Measurements from ENCODE around the gene TBC1D19.
"Not testable (repeated sequence)": the region's sequence is repeated elsewhere in the genome, so short reads cannot be mapped to it uniquely, and the experiment has no call there.

Gene TBC1D19

DNA sequence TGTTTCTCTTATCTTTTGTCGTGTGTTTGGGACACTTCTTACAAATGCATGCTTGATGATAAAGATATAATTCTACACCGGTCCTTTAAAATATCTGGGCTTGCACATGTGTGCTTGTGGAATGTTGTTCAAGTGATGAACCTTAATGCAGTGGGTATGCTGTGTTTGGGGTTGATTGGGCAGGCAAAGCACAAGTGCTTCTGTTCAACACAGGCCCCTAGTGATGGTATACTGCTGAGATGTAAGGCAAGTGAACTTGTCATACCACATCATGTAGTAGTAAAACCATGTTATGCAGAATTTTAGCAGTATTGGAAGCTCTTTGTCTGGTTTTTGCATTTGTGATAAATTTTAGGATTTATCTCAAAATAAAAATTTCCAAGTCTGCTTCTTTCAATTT is 23.9 kb downstream of the TBC1D19 start:
- no peak for DNase-seq

DNA sequence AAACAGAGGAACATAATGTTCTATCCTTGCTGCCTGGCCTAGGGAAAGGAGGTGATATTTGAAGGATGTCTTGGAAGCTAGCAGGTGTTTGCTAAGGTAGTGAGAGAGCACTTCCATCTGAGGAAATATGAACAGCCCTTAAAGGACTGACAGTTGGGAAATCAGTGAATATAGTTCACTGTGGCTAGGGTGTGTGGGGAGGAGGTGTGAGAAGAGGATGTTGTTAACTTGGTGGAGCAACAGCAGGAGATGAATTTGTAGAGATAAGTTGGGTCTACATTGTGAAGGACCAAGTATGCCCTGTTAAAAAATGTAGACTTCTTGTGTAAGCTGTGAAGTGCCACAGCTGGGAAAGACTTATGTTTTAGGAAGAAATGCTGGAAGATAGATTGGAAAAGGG is 25.5 kb downstream of the TBC1D19 start:
- DNase-seq = no peak

DNA sequence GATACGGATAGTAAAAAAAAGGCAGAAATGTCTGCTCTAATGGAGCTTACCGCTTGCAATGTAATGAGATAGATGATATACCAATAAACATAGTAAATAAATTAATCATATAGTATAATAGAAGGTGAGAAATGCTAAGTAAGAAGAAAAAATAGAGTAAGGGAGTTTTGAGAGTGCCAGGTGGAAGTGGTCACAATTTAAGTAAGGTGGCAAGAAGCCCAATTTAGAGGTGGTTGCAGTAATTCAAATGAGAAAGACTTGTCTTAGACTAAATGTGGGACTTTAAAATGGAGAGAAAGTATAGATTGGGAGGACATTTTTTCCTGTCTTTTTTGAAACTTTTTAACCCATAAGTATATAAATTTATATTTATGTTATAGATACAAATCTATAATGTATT is 26.0 kb downstream of the TBC1D19 start:
- no peak for DNase-seq

DNA sequence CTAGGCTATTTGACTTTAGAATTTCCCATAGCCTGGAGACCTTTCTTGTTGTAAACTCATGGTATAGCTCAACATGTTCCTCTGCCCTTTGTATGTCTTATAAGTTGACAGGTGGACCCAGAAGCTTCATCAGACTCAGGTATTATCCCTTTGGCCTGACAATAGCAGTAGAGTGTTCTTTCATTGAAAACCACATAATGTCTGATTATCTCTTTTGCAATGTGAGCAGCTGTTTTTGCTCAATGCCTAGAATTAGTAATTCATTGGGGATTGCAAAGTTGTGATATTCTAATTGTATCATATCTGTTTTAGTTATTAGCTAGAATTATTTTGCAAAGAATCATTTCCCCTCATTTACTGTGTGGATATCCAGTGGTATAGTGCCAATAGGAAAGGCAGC is 27.5 kb downstream of the TBC1D19 start:
- DNase-seq = no peak

DNA sequence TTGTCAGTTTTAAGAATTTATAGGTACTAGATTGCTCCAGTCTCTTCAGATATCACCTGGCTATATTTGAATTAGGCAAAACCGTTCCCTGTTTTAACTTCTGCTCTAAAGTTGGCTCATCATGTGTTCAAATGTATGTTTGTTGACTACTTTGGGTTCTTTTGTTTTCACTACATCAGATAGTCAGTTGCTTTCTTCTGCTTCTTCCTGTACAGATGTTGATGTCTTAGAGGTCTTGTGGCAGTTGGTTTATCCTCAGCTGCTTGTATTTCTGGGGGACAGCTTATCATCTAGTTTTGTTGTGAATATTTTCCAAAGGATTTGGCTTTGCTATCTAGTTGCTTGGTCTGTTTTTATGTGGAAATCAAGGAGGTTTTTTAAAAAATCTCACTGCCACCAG is 28.0 kb downstream of the TBC1D19 start:
- DNase-seq = no peak

DNA sequence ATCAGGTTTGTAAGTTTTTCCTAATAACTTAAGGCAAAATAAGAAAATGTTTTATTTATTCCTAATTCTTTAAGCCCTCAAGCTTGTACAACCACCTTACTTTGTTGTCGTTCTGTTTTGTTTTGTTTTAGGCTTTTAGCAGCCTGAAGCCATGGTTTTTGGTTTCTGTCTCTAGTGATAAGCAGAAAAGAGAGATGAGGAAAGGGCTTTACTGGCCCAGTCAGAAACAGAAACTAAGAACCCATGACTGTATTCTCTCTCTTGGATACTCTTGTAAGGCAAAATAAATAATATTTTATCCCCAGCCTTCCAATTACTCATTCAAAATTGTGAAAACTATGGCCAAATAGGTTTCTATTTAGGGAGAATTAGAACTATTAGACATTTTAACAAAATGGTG is 29.4 kb downstream of the TBC1D19 start:
- no peak for DNase-seq

DNA sequence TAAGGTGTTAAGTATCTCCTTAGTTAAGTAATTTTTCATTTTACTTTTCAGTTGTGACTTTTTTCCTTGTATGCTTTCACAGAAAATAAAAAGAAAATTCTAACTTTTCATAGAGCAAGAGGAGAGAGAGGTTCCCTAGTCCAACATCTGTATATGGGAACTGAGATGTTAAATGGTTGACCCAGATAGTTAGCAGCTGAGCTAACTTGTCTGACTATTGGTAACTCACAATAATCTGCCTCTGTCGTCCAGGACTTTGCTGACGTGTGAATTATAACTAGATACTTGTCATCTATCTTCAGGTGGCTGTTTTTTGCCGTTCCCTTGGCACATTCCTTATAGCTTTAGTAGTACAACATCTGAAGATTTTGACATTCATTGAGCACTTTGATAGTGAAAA is 29.9 kb downstream of the TBC1D19 start:
- no peak for DNase-seq

DNA sequence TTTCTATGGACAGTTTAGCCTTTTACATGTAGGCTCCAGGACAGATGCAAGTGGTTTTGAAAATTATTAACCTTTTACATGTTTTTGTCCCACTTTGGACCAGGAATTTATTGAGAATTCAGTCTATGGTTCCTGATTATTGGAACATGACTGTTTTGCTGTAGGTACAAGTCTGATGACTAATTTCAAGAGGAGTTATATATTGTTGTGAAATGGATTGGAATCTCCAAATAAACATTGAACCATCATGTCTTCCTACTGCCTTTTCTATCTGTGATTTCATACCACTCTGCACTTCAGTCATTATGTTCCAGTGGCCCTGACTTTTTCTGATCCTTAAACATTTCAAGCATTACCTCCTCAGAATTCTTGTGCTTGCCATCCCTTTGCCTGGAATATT is 35.9 kb downstream of the TBC1D19 start:
- DNase-seq = no peak

DNA sequence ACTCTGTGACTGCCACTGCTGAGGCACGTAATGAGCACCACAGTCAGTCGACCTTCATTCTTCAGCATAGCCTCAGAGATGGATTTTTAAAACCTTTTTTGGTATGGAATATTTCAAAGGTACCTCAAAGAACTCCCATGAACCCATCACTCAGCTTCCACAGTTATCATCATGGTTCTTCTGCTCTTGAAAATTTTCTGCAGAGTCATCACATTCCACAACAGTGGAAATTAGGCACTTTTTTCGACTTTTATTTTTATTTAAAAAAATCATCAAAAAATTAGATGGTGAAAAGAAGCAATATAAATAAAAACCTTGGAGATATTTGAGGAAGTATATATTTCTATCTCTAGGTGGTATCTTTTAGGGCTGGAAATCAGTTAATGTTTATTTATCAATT is 37.5 kb downstream of the TBC1D19 start:
- DNase-seq = no peak

DNA sequence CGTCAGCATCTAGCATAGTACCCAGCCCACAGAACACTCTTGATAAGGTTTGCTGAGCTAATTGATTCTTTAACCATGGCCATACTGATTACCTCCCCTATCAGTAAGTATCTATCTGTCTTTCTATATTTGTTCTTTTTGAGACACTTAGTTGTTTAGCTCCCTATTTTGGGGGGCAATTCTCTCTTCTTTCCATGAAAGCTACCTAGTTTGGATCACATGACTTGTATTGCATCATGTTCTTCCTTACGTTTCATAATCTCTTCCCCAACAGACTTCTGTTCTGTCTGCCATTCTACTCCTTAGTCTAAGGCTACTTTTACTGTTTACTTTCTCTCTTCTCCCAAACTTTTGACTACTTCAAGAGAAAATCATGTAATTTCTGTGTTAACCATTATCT is 39.0 kb downstream of the TBC1D19 start:
- no peak for DNase-seq

DNA sequence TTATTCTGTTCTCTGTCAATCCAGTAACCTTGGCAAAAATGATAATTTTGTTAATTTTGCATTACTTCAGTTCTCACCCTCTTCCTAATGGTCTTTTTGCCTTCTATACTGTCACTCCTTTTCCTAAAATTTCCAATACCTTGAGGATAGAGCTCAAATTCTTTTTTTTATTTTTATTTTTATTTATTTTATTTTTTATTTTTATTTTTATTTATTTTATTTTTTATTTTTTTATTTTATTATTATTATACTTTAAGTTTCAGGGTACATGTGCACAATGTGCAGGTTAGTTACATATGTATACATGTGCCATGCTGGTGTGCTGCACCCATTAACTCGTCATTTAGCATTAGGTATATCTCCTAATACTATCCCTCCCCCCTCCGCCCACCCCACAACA is 42.8 kb downstream of the TBC1D19 start:
- DNase-seq = not testable (repeated sequence)

DNA sequence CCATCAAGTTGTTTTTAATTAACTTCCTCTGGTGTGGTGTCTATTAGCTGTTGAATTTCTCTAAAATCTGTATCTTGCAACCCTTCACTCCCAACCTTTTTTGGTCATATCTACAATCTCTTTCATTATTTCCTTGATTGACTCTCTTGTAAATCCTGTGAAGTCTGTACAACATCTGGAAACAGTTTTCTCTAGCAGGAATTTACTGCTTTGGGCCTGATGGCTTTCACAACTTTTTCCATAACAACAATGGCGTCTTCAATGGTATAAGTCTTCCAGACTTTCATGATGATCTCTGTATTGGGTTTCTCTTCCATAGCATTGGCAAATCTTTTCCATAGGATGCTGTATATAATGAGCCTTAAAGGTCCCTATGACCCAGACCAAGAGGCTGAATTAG is 49.0 kb downstream of the TBC1D19 start:
- no peak for DNase-seq

DNA sequence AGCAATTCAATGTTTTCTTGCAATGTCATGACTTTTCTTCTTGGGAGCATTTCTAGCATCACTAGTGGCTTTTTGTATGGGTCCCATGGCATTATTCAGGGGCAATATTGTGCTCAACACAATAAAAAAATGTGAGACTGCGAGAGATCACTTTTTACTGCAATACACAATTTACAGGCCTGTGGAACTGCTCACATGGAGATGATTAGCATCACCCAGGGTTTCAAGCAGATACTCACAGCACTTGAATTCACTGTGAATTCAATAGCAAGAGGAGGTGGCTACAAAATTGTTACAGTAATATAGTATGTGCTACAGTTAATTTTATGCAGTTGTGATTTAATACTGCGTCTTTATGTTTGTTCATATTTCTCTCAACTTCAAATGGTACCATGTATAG is 50.4 kb downstream of the TBC1D19 start:
- no peak for DNase-seq

DNA sequence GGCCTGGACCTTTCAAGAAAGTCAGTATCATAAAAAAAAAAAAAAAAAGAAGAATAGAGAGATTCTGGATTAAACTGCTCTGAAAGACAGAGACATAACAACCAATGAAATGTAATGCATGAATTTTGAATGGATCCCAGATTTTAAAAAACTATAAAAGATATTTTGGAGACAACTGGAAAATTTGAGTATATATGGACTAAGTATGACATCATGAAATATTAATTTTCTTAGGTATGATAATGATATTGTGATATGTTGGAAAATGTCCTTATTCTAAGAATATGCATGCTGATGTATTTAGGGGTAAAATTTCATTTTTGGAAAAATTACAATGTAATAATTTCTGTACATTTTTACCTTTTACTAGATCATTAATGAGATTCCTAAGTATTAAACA is 52.6 kb downstream of the TBC1D19 start:
- DNase-seq = no peak

DNA sequence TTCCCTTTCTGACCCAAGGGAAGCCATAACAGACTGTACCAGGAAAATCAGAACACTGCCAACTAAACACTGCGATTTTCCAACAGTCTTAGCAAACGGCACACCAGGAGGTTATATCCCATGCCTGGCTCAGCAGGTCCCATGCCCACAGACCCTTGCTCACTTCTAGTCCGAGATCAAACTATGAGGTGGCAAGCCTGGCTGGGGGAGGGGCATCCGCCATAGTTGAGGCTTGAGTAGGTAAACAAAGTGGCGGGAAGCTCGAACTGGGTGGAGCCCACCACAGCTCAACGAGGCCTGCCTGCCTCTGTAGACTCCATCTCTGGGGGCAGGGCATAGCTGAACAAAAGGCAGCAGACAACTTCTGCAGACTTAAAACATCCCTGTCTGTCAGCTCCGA is 56.8 kb downstream of the TBC1D19 start:
- DNase-seq = not testable (repeated sequence)

DNA sequence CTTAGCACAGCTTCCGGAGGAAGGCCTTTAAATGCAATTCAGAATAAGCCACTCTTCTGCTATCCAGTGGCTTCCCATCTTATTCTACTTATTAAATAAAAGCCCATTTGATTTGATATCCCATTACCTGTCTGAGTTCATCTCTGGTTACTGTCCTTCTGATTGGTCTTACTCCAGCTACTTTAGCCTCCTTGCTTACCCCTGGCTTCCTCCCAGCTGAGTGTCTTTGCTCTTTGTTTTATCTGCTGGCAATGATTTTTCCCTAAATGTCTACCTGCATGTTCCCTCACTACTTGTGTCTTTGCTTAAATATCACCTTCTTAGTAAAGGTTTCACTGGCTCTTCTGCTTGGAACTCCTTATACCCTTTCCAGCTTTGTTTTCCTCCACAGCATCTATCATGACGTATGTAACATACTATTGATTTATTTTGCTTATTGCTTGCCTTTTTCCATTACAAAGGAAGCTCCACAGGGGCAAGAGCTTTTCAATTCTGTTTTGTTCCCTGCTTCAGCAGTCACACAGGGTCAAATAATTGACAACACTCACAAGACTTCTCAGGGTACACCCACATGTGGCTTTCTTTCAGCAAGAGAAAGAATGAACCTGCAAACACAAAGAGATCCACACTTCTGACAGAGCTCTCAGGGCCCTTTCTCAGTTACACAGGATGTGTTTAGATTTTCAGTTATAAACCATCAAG is 63.8 kb downstream of the TBC1D19 start:
- no peak for DNase-seq

DNA sequence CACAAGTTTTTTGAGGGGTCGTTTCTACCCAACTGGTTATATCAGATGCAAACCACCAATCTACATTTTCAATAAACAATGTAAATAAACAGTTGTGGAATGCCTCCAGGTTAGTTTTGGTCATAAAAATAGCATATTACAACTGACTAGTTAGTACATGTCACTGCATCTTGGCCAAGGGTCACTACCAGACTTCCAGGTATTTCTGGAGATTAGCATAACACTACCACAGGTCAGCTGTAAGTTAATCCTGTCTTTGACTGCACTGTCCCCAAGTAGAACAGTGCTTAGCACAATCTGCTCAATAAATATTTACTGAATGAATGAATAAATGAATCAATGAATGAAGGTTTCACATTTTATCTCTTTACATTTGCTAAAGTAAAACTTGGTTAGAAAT is 64.4 kb downstream of the TBC1D19 start:
- no peak for DNase-seq

DNA sequence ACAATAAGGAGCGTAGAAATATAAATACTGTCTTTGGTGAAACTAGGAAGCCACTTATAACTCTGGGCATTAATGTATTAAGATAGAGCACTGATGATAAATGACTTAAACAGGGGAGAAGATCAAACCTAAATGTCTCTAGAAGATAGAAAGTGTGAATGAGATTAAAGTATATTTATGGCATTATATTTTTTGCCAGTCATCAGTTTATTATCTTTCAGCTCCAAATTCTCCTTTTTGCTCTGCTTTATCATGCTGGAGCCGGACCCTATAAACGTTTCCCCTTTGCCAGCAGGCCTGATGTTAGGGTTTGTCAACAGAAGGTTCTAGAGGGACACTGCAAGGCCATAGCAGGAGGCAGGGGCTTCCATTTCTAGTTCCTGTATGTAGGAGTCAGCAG is 76.4 kb downstream of the TBC1D19 start:
- no peak for DNase-seq

DNA sequence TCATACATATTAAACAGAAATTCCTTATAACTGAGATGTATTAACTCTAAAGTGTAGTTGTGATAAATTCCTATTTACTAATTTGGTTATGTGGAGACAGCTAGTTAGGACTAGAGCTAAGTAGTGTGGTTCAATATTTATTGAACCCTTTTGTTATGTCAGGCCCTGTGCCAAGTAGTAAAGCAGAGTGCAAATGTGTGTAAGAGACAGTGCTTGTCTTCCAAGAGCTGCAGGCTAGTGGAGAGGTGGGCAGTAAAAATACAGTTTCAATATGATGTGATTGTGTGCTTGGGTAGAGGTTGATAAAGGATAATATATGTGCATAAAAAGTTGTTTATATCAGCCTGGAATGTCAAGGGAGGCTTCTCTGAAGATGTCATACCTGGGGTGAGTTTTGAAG is 80.0 kb downstream of the TBC1D19 start:
- DNase-seq = no peak

DNA sequence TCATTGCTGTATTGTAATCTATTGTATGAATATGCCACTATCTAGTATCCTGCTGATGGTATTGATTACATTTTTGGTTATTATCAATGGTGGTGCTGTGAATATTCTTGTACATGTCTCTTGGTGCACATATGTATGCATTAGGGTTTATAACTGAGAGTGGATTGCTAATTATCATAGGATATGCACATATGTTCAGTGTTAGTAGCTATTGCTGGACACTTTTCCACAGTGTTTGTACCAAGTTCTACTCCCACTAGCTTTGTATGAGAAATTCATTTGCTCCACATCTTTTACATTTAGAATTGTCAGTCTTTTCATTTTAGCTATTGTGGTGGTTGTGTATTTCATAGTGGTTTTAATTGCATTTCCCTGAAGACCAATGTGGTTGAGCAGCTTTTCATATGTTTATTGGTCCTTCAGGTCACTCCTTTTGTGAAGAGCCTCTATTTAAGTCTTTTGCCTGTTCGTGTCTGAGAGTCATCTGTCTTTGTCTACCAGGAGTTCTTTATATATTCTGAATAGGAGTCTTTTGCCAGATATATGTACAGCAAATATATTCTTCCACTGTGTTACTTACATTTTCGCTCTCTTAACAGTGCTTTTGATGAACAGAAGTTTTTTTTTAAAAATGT is 87.1 kb downstream of the TBC1D19 start:
- DNase-seq = no peak

DNA sequence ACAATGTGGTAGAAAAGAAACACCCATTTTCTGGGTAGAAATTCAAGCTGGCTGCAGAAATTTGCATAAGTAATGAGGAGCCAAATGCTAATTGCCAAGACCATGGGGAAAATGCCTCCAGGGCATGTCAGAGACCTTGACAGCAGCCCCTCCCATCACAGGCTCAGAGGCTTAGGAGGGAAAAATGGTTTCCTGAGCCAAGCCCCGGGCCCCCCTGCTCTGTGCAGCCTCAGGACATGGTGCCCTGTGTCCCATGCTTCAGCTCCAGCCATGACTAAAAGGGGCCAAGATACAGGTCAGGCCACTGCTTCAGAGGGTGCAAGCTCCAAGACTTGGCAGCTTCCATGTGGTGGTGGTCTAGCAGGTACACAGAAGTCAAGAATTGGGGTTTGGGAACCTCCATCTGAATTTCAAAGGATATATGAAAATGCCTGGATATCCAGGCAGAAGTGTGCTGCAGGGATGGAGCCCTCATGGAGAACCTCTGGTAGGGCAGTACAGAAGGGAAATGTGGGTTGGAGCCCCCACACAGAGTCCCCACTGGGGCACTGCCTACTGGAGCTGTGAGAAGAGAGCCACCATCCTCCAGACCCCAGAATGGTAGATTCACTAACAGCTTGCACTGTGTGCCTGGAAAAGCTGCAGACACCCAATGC is 95.3 kb downstream of the TBC1D19 start:
- DNase-seq = not testable (repeated sequence)

DNA sequence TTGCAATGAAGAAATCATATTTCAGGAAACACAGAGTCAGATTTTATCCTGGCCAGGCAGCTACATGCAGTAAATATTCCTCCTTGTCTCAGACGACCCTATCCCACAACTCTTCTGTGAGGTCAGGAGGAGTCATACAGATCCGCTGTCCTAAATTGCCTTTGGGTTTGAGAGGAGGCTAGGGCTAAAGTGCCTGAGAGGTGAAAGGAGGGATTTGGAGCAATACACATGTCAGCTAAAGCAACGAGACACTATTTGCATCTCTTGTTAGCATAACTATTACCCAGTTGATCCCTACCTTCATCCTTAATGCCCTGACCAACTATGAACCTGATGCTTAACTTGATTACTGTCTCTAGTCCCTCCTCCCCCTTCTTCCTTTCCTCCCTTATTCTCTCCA is 98.6 kb downstream of the TBC1D19 start:
- no peak for DNase-seq

DNA sequence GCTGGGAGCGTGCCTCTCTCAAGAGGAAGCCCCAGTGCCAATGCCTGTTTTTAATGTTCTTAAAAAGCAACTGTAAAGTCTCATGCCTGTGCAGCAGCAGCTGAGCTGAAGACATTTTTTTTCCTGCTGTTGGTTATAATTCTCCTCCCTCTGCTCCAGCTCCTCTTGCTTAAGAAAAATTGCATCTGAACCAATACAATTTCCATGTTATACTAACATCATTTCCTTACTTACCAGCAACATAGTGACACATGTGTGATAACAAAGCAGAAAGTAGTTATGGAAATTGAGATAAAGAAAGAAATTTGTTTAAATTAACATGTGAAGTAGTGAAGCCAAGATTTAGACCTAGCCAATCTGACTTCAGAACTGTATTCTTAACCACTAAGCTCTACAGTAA is 101.4 kb downstream of the TBC1D19 start:
- DNase-seq = no peak

DNA sequence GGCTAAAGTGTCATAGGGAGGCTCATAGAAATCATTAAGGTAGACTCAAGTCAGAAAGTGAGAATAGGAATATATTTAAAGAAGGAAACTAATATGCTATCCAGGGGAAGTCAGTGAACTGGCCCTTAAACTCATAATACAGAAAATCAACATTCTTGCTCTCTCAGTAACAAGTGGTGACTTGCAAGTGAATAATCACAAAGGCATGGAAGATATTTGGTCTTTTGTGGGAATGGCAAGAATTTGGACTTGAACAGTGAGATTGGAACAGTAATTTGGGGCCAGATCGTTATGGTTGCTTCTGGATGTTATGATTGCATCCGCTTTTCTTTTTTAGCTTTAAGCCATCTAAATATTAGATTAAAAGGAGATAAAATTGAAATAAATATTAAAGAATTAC is 103.8 kb downstream of the TBC1D19 start:
- DNase-seq = peak; percentile 2

DNA sequence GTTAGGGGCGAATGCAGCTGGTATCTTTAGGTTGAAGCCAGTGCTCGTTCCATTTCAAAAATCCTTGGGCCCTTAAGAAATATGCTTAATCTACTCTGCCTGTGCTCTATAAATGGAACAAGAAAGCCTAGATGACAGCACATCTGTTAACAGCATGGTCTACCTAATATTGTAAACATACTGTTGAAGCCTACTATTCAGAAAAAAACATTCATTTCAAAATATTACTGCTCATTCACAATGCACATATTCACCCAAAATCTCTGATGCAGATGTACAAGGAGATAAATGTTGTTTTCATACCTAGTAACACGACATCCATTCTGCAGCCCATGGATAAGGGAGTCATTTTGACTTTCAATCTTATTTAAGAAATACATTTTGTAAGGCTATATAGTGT is 106.6 kb downstream of the TBC1D19 start:
- DNase-seq = no peak
